Lower lobe of right lung (tissue), 2 donors: ENCODE measurements around the gene RCN1. TPM values are rescaled to one million over a fixed set of nuclear protein-coding genes. Genes with fewer than 3 reads are reported as not detected.
A peak's percentile ranks its signal among the peaks of the same experiment; 100 is the strongest.

Experiments
- ATAC-seq, 2 donors: fragments of 200-7000 bp; cut with Tn5 transposase; one replicate each; pipeline ENCODE4 v1.9.1; 2020 to 2022; ENCODE audit warnings: mild to moderate bottlenecking in 2 of 2, moderate library complexity in 2 of 2
- DNase-seq: peaks from one replicate; pipeline ENCODE4 v3.0.0-alpha.2; 2020
- H3K27ac ChIP-seq: fragments of 200-600 bp; one replicate; pipeline ENCODE4 v1.8.0; 2022
- H3K27me3 ChIP-seq: fragments of 200-600 bp; one replicate; pipeline ENCODE4 v1.8.0; 2022; ENCODE audit warnings: low read depth
- H3K36me3 ChIP-seq: fragments of 200-600 bp; one replicate; pipeline ENCODE4 v1.8.0; 2022; ENCODE audit warnings: mild to moderate bottlenecking
- H3K4me1 ChIP-seq: fragments of 200-600 bp; one replicate; pipeline ENCODE4 v1.8.0; 2022
- H3K4me3 ChIP-seq: fragments of 200-600 bp; one replicate; pipeline ENCODE4 v1.8.0; 2022; ENCODE audit warnings: mild to moderate bottlenecking
- H3K9me3 ChIP-seq: fragments of 200-600 bp; one replicate; pipeline ENCODE4 v1.8.0; 2022
- CTCF ChIP-seq: fragments of 200-600 bp; IDR thresholded peaks from one replicate; pipeline ENCODE4 v1.8.0; 2022; ENCODE audit warnings: antibody characterized with exemption, mild to moderate bottlenecking
- intact Hi-C: fragments of 100-400 bp; cut with DNase I; formaldehyde crosslinking; loops from one replicate; pipeline ENCODE4 v1.11.0; 2022
- total RNA-seq: library from RNA; stranded (reverse); fragmentation: NEBNext Ultra II Directional; extraction: Animal tissue kit (Norgen Biotek cat#: 25700); gene quantifications from one replicate; pipeline ENCODE4 v1.2.1, GENCODE V29; 2021
- donor health status: DM: no; HTN: yes; CAD: no; lungs with severe emphysema.

The RCN1 gene
- total RNA-seq, 1 donor from 2014 or later: 72.6 TPM

- H3K27me3 ChIP-seq: peaks cover 11% of the 10 kb centered on the region
- TF ChIP-seq CTCF: no peak
- H3K4me1 ChIP-seq: no peaks in the 10 kb centered on the region
- intact Hi-C loops: no loop called here
- no peaks in the 10 kb centered on the region for H3K9me3 ChIP-seq
- ATAC-seq (no peak), DNase-seq (no peak)
- no peaks in the 10 kb centered on the region for H3K36me3 ChIP-seq
- no peak overlapping the region for H3K4me3 ChIP-seq
- no peak overlapping the region for H3K27ac ChIP-seq
Measured at GRCh38 chr11:32070692-32071091, 20.2 kb upstream of the RCN1 start.

GRCh38 chr11:32071811-32072210 lies 19.1 kb upstream of the RCN1 start:
- peak; percentile 26 for TF ChIP-seq CTCF
- DNase-seq: no peak
- no peak overlapping the region for H3K4me3 ChIP-seq
- intact Hi-C loops: no loop called here
- peak; percentile 59 to 70 for ATAC-seq
- peaks cover 11% of the 10 kb centered on the region for H3K27me3 ChIP-seq
- H3K9me3 ChIP-seq: peaks cover 3% of the 10 kb centered on the region
- H3K36me3 ChIP-seq: no peaks in the 10 kb centered on the region
- no peaks in the 10 kb centered on the region for H3K4me1 ChIP-seq
- H3K27ac ChIP-seq: no peak overlapping the region

- ATAC-seq (no peak), DNase-seq (no peak)
- intact Hi-C loops: no loop called here
- Histone ChIP-seq H3K27me3 (peaks cover 11% of the 10 kb centered on the region), H3K36me3 (no peaks in the 10 kb centered on the region), H3K4me1 (no peaks in the 10 kb centered on the region), H3K9me3 (peaks cover 3% of the 10 kb centered on the region), H3K27ac (no peak overlapping the region), H3K4me3 (no peak overlapping the region)
- no peak for TF ChIP-seq CTCF
Measured at GRCh38 chr11:32072872-32073643, 17.8 kb upstream of the RCN1 start.

DNA sequence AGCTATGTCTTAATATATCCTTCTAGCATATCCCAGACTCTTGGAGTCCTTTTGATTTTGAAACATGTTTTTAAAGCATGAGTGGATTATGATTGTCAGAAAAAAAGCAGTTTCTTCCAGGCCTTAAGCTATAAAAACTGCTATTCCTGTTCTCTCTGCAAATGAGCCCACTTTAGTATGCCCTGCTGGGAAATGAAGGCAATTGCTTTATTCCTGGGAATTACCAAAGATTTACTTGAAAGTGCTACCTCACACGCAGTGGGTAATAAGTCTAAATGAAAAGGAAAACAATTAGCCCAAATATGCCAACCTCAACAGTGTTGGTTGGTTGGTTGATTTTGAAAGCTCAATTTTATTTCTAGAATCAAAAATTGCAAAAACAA lies 17.2 kb upstream of the RCN1 start:
- no peak for TF ChIP-seq CTCF
- ATAC-seq: no peak
- DNase-seq: no peak
- no peaks in the 10 kb centered on the region for H3K4me1 ChIP-seq
- peaks cover 3% of the 10 kb centered on the region for H3K9me3 ChIP-seq
- H3K4me3 ChIP-seq: no peak overlapping the region
- peaks cover 7% of the 10 kb centered on the region for H3K27me3 ChIP-seq
- no peak overlapping the region for H3K27ac ChIP-seq
- no peaks in the 10 kb centered on the region for H3K36me3 ChIP-seq
- intact Hi-C loops: no loop called here

- Histone ChIP-seq H3K27ac (no peak overlapping the region), H3K27me3 (no peaks in the 10 kb centered on the region), H3K36me3 (no peaks in the 10 kb centered on the region), H3K4me1 (no peaks in the 10 kb centered on the region), H3K4me3 (no peak overlapping the region), H3K9me3 (peaks cover 3% of the 10 kb centered on the region)
- DNase-seq (no peak), ATAC-seq (no peak)
- TF ChIP-seq CTCF: no peak
- intact Hi-C loops: no loop called here
Measured at GRCh38 chr11:32079553-32079952, 11.3 kb upstream of the RCN1 start.
